Measurements from ENCODE around the gene DAB1.

DAB1 gene

DNA sequence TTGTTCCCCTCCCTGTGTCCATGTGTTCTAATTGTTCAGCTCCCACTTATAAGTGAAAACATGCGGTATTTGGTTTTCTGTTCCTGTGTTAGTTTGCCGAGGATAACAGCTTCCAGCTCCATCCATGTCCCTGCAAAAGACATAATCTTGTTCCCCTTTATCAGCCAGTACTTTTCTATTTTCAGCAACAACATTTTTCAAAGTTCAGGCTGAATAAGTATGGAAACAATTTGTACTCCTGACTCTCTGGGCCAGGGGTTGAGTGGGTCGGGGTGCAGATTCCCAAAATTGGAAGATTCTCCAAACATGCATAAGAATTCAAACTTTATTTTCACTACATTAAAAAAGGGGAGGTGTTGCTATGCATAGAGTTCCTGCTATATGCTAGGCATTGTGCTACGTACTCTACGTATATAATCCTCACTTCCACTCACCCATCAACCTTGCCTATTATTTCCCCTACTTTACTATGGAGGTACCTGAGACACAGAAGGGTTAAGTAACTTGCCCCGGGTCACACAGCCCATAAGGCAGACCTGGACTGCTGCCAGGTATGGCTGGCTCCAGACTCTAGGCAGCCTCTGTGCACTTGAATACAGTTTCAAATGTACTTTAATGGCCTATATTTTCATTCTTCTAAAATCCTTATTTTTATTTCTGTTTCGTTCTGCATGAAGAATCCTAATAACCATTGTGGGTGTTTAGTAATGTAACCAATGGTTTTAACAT lies 341.0 kb downstream of the DAB1 start:
- DNase-seq (ENCODE audit: low read depth, low spot score), result no peak

- no peak for DNase-seq (ENCODE audit: low read depth, low spot score)
Observed at GRCh38 chr1:57079454-57080157, 344.3 kb downstream of the DAB1 start.

GRCh38 chr1:57072401-57073110 lies 351.3 kb downstream of the DAB1 start:
- no peak for DNase-seq (ENCODE audit: low read depth, low spot score)

DNA sequence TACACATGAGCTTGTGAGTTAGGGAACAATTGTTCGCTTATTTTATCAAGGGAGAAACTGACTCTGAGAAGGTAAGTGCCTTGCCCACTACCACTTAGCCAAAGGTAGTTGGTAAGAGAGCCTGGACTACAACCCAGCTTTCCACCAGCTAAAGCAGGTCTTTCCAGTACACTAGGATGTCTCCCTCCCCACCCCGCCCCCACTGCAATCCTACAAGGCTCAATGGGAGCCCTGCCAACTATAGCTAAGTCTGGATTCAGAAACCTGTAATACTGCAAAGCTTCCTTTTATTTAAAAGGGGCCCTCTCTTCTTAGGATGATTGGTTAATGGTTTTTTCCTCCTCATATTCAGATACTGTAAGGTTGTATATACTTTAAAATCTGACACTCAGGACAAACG lies 356.0 kb downstream of the DAB1 start:
- DNase-seq (ENCODE audit: low read depth, low spot score), result peak; percentile 67

GRCh38 chr1:57066980-57067610 lies 356.8 kb downstream of the DAB1 start:
- no peak for DNase-seq (ENCODE audit: low read depth, low spot score)

GRCh38 chr1:57065442-57065841 lies 358.4 kb downstream of the DAB1 start:
- no peak for DNase-seq (ENCODE audit: low read depth, low spot score)

DNA sequence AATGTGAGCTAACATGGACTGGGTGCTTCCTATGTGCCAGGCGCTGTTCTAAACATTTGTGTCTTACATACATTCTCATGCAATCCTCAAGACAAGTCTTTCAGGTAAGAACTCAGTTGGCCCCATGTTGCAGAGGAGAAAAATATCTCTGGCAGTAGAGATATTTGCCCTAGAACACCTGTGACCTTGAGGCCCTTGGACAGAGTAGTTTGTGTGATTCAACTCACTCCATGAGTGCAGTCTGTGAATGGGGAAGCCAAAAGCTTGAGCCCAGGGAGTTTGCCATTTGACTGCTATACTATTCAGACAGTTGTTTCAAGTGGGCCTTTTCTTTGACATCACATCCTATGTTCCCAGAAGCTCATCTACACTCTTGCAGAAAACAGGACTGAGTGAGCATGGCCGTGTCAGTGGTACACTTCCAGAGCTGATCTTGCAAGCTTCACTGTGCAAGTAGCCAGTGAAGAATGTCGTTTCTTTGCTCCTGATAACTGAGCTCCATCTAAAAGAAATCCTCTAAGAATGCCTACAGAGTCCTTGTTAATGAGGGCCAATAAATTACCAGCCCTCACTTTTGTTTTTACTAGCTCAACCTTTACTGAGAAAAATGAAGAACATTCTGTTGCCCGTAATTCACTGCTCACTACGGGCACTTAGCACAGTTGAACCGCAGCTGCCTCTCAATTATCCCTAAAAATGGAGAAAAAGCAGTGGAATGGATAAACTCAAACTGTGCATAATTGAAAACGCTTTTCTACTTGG lies 359.3 kb downstream of the DAB1 start:
- no peak for DNase-seq (ENCODE audit: low read depth, low spot score)

DNA sequence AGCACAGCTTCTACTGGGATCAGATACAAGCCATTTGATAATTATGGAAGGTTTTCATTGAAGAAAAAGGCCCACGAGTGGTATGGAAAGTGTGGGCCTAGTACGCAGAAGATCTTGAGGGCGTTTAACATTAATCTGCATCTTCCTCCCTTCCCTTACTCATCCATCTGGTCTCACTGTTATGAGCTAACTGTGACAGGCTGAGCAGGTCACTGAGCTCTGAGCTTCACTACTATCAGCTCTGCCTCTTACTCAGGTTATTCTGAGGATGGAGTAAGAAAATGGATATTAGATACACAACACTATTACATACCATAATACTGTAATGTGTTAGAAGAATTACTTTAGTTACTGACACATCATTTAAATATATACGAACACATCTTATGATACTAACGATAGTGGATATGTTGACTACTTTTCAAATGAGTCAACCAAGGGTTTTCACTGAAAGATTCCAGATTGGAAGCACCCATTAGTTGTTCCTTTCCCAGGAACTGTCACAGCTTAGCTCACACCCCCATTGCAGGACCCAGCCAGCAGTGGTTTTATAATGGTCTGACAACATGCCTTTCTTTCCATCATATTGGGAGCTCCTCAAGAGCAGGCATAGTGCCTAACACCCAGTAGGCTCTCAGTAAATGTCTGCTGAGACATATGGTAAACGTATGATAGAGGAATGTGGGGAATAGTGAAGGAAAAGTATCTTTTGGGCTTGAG lies 360.3 kb downstream of the DAB1 start:
- no peak for DNase-seq (ENCODE audit: low read depth, low spot score)

DNA sequence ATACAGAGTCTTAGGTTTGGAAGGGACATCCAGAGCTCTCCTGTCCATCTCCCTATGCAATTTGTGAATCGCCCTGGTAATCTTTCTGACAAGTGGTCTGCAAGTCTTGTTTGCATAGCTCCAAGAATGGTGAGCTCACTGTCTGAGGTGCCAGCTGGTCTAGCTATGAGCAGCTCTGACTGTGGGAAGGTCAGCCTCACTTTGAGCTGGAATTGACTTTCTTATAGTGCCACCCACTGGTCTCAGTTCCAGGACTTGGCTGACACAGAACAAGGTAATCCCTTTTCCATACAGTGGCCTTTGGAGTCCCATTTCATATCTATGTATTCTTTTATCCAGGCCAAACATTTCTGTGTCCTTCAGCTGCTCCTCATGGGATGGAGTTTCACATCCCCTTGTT lies 362.5 kb downstream of the DAB1 start:
- no peak for DNase-seq (ENCODE audit: low read depth, low spot score)

DNA sequence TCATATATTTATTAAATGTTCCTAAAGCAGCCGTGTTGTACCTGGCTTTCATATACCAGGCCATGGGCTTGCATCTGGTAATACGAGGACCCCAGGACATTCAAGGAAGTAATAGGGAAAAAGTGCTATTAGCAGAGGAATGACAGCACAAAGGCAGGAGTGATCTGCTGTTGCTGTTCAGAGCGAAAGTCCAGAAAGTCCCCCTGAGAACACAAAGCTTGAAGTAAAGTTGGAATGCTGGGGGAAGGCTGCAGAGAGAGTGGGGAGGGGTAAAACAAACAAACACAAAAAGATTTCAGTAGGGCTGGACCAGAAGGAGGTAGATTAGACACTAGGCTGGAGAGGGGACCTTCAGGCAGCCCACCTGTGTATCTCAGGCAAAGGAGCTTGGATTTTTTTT lies 363.4 kb downstream of the DAB1 start:
- peak; percentile 24 for DNase-seq (ENCODE audit: low read depth, low spot score)

- no peak for DNase-seq (ENCODE audit: low read depth, low spot score)
Observed at GRCh38 chr1:57058652-57059501, 365.0 kb downstream of the DAB1 start.

GRCh38 chr1:57048856-57049255 lies 375.0 kb downstream of the DAB1 start:
- no peak for DNase-seq (ENCODE audit: low read depth, low spot score)

- DNase-seq (ENCODE audit: low read depth, low spot score), result no peak
Observed at GRCh38 chr1:57046462-57046861, 377.4 kb downstream of the DAB1 start.

DNA sequence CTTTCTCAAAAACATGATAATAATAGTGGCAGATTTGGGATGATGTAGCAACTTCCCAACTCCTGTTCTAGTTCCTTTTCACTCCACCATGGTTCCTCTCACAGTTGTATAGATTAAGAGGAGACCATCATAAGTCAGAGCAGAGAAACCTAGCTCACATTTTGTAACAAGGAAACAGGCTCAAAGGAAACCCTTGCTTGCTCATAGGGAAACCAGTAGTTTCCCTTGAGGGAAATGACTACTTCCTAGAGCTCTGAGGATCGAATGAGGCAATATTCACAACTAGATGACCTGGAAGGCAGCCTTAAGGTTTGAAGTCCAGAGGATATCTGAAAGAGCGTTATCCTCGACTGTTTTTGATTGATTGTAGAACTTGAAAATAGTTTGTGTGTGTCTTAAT lies 382.0 kb downstream of the DAB1 start:
- DNase-seq (ENCODE audit: low read depth, low spot score), result no peak

DNA sequence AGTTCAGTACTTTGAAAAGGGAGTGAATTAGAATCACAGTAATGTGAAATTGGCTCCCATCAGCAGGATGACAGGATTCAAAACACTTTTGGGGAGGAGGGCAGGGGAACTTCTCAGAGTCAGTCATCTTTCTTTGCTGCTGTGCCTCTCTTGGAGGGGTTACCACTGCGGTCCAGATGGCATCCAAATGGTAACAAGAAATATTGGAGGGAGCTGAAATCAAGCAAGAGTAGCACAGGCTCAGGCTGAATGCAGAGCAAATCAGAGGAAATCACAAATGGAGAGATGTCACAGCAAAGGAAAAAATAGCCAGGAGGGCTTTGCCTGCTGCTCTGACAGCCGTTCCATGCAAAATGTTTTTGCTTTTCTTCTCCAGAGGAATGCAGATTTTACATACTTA lies 383.0 kb downstream of the DAB1 start:
- DNase-seq (ENCODE audit: low read depth, low spot score), result no peak

GRCh38 chr1:57036641-57037579 lies 386.9 kb downstream of the DAB1 start:
- no peak for DNase-seq (ENCODE audit: low read depth, low spot score)

- no peak for DNase-seq (ENCODE audit: low read depth, low spot score)
Observed at GRCh38 chr1:57034713-57035112, 389.1 kb downstream of the DAB1 start.

DNA sequence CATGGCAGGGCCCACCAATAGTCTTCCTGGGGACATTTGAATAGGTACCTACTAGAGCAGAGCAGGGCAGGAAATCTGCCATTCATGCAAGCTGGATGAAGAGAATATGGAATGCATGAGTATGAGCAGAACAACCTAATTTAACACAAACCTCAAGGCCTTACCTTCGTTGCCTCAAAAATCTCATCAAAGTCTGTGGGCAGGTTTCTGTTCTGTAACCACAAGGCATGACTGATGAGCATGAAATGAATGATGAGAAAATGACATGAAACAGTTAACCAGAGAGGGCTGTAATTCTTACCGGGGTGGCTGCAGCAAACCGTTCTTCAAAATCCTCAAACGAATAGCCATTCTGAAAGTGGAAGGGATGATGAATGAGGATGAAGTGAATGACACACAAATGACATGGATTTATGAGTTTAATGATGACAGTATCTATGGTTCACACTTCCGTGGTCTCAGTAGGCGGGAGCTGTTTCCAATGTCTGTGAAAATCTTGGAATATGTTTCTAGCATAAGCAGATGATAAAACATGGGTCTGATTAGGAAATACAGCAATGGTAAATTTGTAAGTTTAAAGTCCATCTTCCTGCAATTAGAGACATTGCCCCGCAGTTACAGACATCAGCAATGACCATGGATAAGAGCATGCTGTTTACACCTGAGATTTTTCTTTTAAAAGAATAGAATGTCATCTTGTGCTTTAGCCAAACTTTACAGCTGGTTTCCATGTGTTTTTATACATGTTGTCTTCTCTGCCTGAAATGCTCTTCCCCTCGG lies 390.4 kb downstream of the DAB1 start:
- DNase-seq (ENCODE audit: low read depth, low spot score), result no peak

All from astrocyte of the hippocampus (primary cell).